Measurements from ENCODE around the gene PCED1A.

GRCh38 chr20:2794866-2795447, 45.5 kb downstream of the PCED1A start:
- TF ChIP-seq CTCF (IDR thresholded peaks at IDR 0.05) (no peak), POLR2A (IDR thresholded peaks at IDR 0.05) (no peak)
